Measurements from ENCODE around the gene BABAM1.

The BABAM1 gene

GRCh38 chr19:17314007-17314593 is 46.9 kb downstream of the BABAM1 start:
- Histone ChIP-seq H3K4me1 (peaks cover 3% of the 10 kb centered on the region), H3K4me2 (ENCODE audit: low read length) (no peak overlapping the region), H3K27me3 (ENCODE audit: control insufficient read depth, insufficient read depth, low read length) (no peaks in the 10 kb centered on the region), H2AFZ (no peak overlapping the region), H3K27ac (no peak overlapping the region), H3K36me3 (ENCODE audit: control insufficient read depth, insufficient read depth, low read length) (no peaks in the 10 kb centered on the region), H3K9ac (no peak overlapping the region), H3K4me3 (ENCODE audit: low read depth, low read length) (no peak overlapping the region), H3K79me2 (peaks cover 20% of the 10 kb centered on the region), H3K9me3 (ENCODE audit: control insufficient read depth, low read length) (no peaks in the 10 kb centered on the region)
- no peak for TF ChIP-seq CTCF (IDR thresholded peaks at IDR 0.05)

DNA sequence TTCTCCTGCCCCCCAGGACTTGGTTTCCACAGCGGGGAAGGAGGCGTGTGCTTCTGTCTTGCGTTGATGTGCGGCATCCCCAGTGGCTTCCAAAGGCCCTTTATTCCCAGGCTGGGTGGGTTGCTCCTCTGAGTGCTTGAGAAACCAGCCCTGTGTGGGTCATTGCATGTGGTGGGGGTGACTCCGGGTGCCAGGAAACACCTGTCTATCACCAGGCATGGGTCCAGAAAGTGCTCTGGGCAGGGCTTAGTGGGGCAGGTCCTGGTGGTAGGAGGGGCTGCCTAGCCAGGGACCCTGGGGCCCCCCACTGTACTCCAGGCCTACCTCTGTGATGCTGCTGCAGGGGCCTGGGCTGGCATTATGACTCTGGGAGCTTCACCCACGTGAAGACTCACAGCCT is 51.7 kb downstream of the BABAM1 start:
- no peaks in the 10 kb centered on the region for H3K36me3 ChIP-seq (ENCODE audit: control insufficient read depth, insufficient read depth, low read length)
- no peak overlapping the region for H3K27ac ChIP-seq
- H3K27me3 ChIP-seq (ENCODE audit: control insufficient read depth, insufficient read depth, low read length): no peaks in the 10 kb centered on the region
- no peak overlapping the region for H3K4me3 ChIP-seq (ENCODE audit: low read depth, low read length)
- no peaks in the 10 kb centered on the region for H3K9me3 ChIP-seq (ENCODE audit: control insufficient read depth, low read length)
- H3K4me1 ChIP-seq: no peaks in the 10 kb centered on the region
- no peaks in the 10 kb centered on the region for H3K79me2 ChIP-seq
- no peak overlapping the region for H2AFZ ChIP-seq
- no peak for TF ChIP-seq CTCF (IDR thresholded peaks at IDR 0.05)
- H3K9ac ChIP-seq: no peak overlapping the region
- H3K4me2 ChIP-seq (ENCODE audit: low read length): no peak overlapping the region

DNA sequence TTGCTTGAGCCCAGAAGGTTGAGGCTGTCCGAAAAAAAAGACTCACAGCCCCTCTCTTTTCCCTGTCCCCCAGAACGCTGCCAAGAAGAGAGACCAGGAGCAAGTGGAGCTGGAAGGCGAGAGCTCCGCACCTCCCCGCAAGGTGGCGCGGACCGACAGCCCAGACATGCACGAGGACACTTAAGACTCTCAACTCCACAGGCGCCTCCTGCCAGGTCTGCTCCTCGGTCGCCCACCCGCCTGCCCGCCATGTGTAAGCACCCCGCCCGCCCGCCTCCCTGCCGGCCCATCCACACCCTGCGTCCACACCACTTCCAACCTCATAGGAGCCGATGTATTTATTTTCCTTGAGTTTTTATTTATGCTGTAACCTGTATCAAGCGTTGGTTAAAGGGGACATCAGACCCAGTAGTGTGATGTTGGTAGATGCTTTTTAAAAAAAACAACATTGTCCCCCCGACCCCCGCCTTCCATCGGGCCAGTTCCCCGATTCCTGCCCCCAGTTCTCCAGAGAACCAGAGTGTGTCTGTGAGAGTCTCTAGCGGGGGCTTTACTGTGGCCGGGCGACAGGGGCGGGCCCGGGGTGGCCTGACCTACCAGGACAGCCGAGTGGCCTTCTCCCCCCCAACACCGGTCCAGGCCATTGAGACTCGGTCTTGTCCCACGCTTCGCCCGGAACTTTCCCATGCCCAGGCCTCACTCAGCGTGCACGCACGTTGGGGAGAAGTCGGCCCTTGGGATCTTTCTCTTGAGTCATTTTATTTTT is 52.4 kb downstream of the BABAM1 start:
- Histone ChIP-seq H3K79me2 (no peaks in the 10 kb centered on the region), H3K4me2 (ENCODE audit: low read length) (no peak overlapping the region), H3K4me1 (no peaks in the 10 kb centered on the region), H2AFZ (no peak overlapping the region), H3K27me3 (ENCODE audit: control insufficient read depth, insufficient read depth, low read length) (no peaks in the 10 kb centered on the region), H3K27ac (no peak overlapping the region), H3K4me3 (ENCODE audit: low read depth, low read length) (no peak overlapping the region), H3K9ac (no peak overlapping the region), H3K36me3 (ENCODE audit: control insufficient read depth, insufficient read depth, low read length) (no peaks in the 10 kb centered on the region), H3K9me3 (ENCODE audit: control insufficient read depth, low read length) (no peaks in the 10 kb centered on the region)
- no peak for TF ChIP-seq CTCF (IDR thresholded peaks at IDR 0.05)

DNA sequence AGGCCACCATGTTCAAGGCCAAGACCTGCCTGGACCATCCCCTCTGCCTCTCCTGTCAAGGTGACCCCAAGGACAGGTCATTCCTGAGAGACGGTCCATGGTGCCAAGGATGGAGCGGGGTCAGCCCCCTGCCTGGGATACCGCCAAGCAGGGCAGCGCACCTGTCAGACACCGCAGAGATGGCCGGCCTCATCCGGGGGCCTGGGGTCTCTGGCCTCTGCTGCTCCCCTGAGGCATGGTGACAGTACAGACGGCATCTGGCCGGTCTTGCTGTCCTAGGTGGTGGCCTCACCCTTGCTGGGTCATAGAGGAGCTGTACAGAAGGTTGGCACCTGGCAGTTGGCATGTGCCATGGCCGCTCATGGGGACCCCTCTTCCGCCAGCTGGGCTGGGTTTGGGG is 53.2 kb downstream of the BABAM1 start:
- Histone ChIP-seq H3K36me3 (ENCODE audit: control insufficient read depth, insufficient read depth, low read length) (no peaks in the 10 kb centered on the region), H3K4me1 (no peaks in the 10 kb centered on the region), H2AFZ (no peak overlapping the region), H3K4me3 (ENCODE audit: low read depth, low read length) (no peak overlapping the region), H3K79me2 (no peaks in the 10 kb centered on the region), H3K9ac (no peak overlapping the region), H3K27me3 (ENCODE audit: control insufficient read depth, insufficient read depth, low read length) (no peaks in the 10 kb centered on the region), H3K27ac (no peak overlapping the region), H3K9me3 (ENCODE audit: control insufficient read depth, low read length) (no peaks in the 10 kb centered on the region), H3K4me2 (ENCODE audit: low read length) (no peak overlapping the region)
- TF ChIP-seq CTCF (IDR thresholded peaks at IDR 0.05): no peak
